Lung (tissue), 12 donors: ENCODE data around the gene KERA. TPM values are rescaled to one million over a fixed set of nuclear protein-coding genes. Genes with fewer than 3 reads are reported as not detected.

Experiments
- ATAC-seq: fragments of 200-7000 bp; cut with Tn5 transposase; one replicate; pipeline ENCODE4 v1.9.1; 2020; ENCODE audit warnings: moderate number of reproducible peaks; ENCODE audit not compliant: insufficient read depth, low FRiP score
- DNase-seq, 3 donors: peaks; one replicate each; pipeline ENCODE4 v3.0.0-alpha.2; 2013 to 2017
- H3K27ac ChIP-seq, 2 donors: one replicate each; pipeline ENCODE4 v1.5.1; 2013; ENCODE audit warnings: mild to moderate bottlenecking in 2 of 2, moderate library complexity in 2 of 2, control low read depth in 1 of 2, inconsistent platforms in 1 of 2, low read depth in 1 of 2, low read length in 1 of 2
- H3K27me3 ChIP-seq, 3 donors: one replicate each; pipeline ENCODE4 v1.5.1; 2013; ENCODE audit warnings: low read length in 2 of 3; ENCODE audit not compliant: control insufficient read depth in 3 of 3, insufficient read depth in 3 of 3
- H3K36me3 ChIP-seq, 4 donors: one replicate each; pipeline ENCODE4 v1.5.1; 2013; ENCODE audit warnings: low read length in 4 of 4, mild to moderate bottlenecking in 1 of 4, moderate library complexity in 1 of 4; ENCODE audit not compliant: control insufficient read depth in 4 of 4, insufficient read depth in 4 of 4
- H3K4me1 ChIP-seq, 5 donors: one replicate each; pipeline ENCODE4 v1.5.1; 2013; ENCODE audit warnings: low read length in 5 of 5, mild to moderate bottlenecking in 2 of 5, moderate library complexity in 1 of 5; ENCODE audit not compliant: control insufficient read depth in 5 of 5, insufficient read depth in 5 of 5
- H3K4me3 ChIP-seq: one replicate; pipeline ENCODE4 v1.5.1; 2013; ENCODE audit warnings: mild to moderate bottlenecking, control low read depth, moderate library complexity
- H3K9ac ChIP-seq, 2 donors: one replicate each; pipeline ENCODE4 v1.5.1; 2013; ENCODE audit warnings: low read length in 2 of 2, control low read depth in 1 of 2; ENCODE audit not compliant: insufficient read depth in 1 of 2
- H3K9me3 ChIP-seq, 4 donors: one replicate each; pipeline ENCODE4 v1.5.1; 2013; ENCODE audit warnings: low read length in 3 of 4, mild to moderate bottlenecking in 1 of 4, moderate library complexity in 1 of 4; ENCODE audit not compliant: control insufficient read depth in 4 of 4, insufficient read depth in 3 of 4
- WGBS, 2 donors: extraction: QIAGEN DNeasy Blood & Tissue Kit; methylation state at CpG; one replicate each; pipeline ENCODE4 v1.1.7; 2013; 5-methylcytosine and 5-hydroxymethylcytosine counted together
- polyA plus RNA-seq, 2 donors: library from polyadenylated mRNA; stranded (reverse); fragments of 200-250 nt; gene quantifications; one replicate each; pipeline ENCODE4 v1.2.1, GENCODE V29; 2013
- total RNA-seq, 2 donors: library from RNA; depleted of rRNA in 1 of 2; stranded (reverse); fragments of >200 nt in 1 of 2; gene quantifications; one replicate each; pipeline ENCODE4 v1.2.1, GENCODE V29; 2014 to 2021
- TF ChIP-seq, protein P1 (sequence below): IDR thresholded peaks from 2 replicates; pipeline ENCODE4 v1.5.1; 2012; ENCODE audit warnings: mild to moderate bottlenecking; ENCODE audit errors: control extremely low read depth, extremely low read depth
- donor health status: control.
- donor health status: control.
- donor health status: Bipolar disorder and iron deficiency.
- donor health status: healthy.
- donor health status: DM: yes; HTN: yes; CAD: no.

The KERA gene
- total and polyA plus RNA-seq, 4 donors, result 0.26 TPM; not detected in 3

DNA sequence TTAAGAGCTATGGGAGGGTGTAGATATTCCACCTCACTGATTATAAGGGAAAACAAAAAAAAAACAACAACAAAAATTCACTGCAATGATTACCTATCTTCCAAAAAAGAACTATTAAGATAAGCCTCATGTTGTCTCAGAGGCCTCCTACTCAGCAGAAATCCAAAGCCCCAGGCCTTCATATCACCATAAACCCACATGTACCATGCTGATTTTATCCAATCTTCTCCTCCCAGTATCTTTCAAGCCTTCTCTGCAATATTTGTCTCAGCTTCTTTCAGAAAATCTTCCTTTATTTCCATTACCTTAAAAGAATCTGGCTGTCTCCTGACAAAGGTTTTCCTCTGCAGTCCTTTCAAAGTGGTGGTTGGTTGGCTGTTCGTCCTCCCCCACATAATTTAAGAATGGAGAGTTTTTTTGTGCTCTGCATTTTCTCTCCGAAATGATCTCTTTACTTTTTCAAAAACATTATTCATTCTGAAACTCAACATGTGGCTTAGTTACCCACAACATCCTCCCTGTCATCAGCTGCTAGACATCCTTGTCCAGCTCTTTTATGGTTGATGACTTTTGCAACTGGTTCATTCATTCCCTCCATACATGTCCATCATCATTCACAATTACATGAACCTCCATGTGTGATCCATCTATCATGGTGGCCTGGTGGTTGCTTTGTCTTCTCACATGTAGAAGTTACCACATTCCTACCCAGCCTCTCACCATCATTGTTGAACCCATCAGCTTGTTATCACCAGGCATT, 50.1 kb downstream of the KERA start:
- no peak for DNase-seq

DNA sequence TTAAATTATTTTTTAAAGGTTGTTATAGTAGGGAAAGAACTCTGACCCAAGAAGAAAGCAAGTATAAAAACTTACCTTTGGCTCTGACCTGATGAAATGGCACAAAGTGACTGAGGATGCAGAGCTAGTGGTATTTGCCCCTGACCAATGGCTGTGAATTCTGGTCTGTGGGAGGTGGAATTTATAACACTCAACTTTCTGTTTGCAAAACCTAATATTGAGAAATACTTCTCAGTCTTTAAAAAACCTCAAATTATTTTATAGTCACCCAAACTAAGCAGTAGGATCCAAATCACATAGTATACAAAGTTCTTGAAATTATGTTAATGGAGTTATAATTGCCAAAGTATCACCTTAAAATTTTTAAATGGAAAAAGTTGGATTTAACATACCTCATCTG, 53.0 kb downstream of the KERA start, which contains the start of gene EPYC:
Gene EPYC (minus strand): TSS at position 101 of the 400 bp plus-strand sequence. CDS start 2,407 bp downstream, outside the sequence.
- Histone ChIP-seq H3K27me3 (no peaks in the 10 kb centered on the region), H3K9ac (no peak within 1 kb of the TSS), H3K9me3 (no peaks in the 10 kb centered on the region), H3K4me3 (no peak within 1 kb of the TSS), H3K36me3 (no peaks in the 10 kb centered on the region), H3K27ac (no peak within 1 kb of the TSS), H3K4me1 (peaks cover 0 to 6% (median 0%) of the 10 kb centered on the region in 5 donors)
- TF ChIP-seq, protein P1, sequence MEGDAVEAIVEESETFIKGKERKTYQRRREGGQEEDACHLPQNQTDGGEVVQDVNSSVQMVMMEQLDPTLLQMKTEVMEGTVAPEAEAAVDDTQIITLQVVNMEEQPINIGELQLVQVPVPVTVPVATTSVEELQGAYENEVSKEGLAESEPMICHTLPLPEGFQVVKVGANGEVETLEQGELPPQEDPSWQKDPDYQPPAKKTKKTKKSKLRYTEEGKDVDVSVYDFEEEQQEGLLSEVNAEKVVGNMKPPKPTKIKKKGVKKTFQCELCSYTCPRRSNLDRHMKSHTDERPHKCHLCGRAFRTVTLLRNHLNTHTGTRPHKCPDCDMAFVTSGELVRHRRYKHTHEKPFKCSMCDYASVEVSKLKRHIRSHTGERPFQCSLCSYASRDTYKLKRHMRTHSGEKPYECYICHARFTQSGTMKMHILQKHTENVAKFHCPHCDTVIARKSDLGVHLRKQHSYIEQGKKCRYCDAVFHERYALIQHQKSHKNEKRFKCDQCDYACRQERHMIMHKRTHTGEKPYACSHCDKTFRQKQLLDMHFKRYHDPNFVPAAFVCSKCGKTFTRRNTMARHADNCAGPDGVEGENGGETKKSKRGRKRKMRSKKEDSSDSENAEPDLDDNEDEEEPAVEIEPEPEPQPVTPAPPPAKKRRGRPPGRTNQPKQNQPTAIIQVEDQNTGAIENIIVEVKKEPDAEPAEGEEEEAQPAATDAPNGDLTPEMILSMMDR, result no peak
- DNase-seq (no peak), ATAC-seq (no peak)

More for the DNA sequence above, 50.1 kb downstream of the KERA start:
- no peaks in the 10 kb centered on the region for H3K27me3 ChIP-seq
- no peaks in the 10 kb centered on the region for H3K36me3 ChIP-seq
- H3K9ac ChIP-seq, result no peak overlapping the region
- no peak overlapping the region for H3K27ac ChIP-seq
- peaks cover 0 to 6% (median 0%) of the 10 kb centered on the region in 5 donors for H3K4me1 ChIP-seq
- H3K4me3 ChIP-seq, result no peak overlapping the region
- TF ChIP-seq, protein P1, result no peak
- WGBS, 2 donors, result 82 to 85% methylated on average over 2 of the region's 2 CpGs
- no peak for ATAC-seq
- no peaks in the 10 kb centered on the region for H3K9me3 ChIP-seq

DNA sequence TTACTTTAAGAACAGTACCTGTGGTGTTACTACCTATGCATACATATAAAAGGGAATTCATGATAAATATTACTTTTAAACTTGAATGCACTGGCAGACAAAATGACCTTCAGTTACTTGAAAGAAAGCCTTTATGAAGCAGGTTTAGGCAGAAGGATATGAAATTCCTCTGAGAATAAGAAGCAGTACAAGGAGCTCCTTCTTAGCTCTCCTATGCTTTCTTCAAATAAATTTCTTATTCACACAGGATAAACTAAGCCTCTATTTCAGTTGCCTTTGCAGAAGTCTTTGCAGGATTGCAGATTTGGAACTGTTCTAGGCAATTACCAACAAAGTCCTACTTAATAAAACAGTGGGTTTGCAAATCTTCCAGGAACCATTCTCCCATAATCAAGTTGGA, 54.1 kb downstream of the KERA start:
- no peak overlapping the region for H3K4me3 ChIP-seq
- H3K9ac ChIP-seq, result no peak overlapping the region
- TF ChIP-seq, protein P1, result no peak
- H3K9me3 ChIP-seq, result no peaks in the 10 kb centered on the region
- H3K27me3 ChIP-seq, result no peaks in the 10 kb centered on the region
- no peaks in the 10 kb centered on the region for H3K4me1 ChIP-seq
- ATAC-seq (no peak), DNase-seq (no peak)
- no peaks in the 10 kb centered on the region for H3K36me3 ChIP-seq
- no peak overlapping the region for H3K27ac ChIP-seq

DNA sequence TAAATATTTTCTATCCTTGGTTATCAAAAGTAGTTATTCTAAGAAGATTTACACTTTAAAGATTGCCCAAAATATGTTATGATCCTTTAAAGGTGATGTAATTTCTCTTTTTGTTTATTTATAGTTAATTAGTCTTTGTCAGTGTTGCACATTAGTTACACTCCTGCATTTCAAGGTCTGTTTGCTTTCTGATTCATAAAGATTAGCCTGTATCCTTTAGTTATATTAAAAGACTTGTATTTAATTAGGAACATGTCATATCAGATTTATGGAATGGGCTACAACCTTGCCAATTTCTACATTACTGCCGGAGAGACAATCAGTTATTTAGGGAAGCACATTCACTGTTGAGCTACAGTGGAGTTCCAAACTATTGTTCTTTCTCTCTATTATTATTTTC, 56.5 kb downstream of the KERA start:
- H3K36me3 ChIP-seq, result no peaks in the 10 kb centered on the region
- no peaks in the 10 kb centered on the region for H3K27me3 ChIP-seq
- H3K4me3 ChIP-seq, result no peak overlapping the region
- H3K4me1 ChIP-seq, result no peaks in the 10 kb centered on the region
- H3K27ac ChIP-seq, result no peak overlapping the region
- no peak overlapping the region for H3K9ac ChIP-seq
- TF ChIP-seq, protein P1, result no peak
- WGBS, 2 donors, result 61 to 79% methylated on average over 1 of the region's 1 CpG
- DNase-seq (no peak), ATAC-seq (no peak)
- H3K9me3 ChIP-seq, result no peaks in the 10 kb centered on the region
